GM19455 (cell line): ENCODE measurements around the gene ACSF2.
"Not testable (repeated sequence)": the region's sequence is repeated elsewhere in the genome, so short reads cannot be mapped to it uniquely, and the experiment has no call there.

Experiments used
- ATAC-seq: cut with Tn5 transposase; IDR thresholded peaks from one replicate; pipeline ENCODE4 v1.9.1; 2021; ENCODE audit not compliant: unreplicated experiment

The ACSF2 gene

GRCh38 chr17:50407921-50408320 lies 18.1 kb upstream of the ACSF2 start:
- ATAC-seq = no peak

DNA sequence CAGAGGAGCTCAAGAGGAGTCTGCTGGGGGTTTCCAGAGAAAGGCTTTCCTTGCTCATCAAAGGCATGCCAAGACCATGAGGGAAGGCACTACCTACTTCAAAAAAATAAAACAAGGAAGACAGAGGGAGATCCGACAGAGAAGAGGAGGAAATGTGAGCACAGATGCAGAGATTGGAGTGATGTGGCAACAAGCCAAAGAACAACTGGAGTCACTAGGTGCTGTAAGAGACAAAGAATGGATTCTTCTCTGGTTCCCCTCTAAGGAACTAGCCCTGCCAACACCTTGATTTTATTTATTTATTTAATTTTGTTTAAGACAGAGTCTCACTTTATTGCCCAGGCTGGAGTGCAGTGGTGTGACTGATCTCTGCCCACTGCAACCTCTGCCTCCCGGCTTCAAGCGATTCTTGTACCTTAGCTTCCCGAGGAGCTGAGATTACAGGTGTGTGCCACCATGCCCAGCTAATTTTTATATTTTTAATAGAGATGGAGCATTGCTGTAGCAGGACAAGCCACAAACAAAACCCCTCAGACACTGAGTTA lies 13.8 kb upstream of the ACSF2 start:
- ATAC-seq = no peak

- ATAC-seq = no peak
Observed at GRCh38 chr17:50414808-50415207, 11.2 kb upstream of the ACSF2 start.

GRCh38 chr17:50419577-50419976 lies 6.4 kb upstream of the ACSF2 start:
- not testable (repeated sequence) for ATAC-seq

DNA sequence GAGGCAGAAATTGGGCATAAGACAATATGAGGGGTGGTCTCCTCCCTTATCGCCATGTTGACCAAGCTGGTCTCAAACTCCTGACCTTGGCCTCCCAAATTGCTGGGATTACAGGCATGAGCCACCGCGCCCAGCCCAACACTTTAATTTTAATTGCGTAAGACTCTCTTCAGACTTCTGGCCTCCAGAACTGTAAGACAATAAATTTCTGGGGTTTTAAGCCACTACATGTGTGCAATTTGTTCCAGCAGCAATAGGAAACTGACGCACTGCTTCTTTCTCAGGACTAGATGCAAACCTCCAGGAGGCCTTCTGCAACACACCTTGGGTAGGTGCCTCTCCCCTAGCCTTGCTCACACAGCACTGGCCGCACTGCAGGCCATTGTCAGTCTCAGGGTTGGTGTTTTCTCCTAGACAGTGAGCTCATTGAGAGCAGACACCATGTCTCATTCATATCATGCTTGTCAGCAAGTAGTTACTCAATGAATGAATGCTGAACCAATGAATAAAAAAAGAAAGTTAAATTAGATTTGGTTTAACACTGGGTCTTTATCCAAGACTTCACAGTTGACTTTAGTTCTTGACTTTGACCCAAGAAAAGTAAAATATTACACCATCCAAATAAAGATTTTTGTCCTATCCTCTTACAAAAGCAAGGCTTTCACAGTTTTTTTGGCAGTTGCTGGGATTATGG lies 5.5 kb upstream of the ACSF2 start:
- ATAC-seq = no peak

DNA sequence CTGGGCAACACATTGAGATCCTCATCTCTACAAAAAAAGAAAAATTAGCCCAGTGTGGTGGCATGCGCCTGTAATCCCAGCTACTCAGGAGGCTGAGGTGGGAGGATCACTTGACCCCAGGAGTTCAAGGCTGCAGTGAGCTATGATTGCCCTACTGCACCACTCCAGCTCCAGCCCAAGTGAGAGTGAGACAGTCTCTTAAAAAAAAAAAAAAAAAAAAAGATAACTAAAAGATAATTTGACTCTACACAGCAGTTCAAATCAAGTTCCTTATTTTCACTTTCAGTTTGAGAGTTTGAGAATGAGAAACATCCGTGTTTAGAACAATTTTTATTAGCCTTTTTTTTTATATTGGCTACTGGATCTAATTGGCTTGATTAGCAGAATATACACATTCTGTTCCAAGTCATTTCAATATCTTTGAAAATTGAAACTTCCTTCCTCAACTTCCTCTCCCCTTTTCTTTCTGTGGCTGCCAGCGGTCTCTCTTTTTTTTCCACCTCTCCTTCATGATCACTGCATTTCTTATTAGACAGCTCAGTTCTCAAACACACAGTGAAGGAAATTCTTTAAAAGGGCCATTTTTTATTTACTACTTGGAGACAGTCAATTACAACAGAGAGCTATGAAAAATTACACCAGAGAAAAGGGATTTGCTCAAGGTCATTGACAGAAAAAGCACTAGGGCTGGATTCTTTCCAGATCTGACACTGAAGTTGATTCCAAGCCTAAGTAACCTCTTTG lies 4.5 kb upstream of the ACSF2 start:
- no peak for ATAC-seq

DNA sequence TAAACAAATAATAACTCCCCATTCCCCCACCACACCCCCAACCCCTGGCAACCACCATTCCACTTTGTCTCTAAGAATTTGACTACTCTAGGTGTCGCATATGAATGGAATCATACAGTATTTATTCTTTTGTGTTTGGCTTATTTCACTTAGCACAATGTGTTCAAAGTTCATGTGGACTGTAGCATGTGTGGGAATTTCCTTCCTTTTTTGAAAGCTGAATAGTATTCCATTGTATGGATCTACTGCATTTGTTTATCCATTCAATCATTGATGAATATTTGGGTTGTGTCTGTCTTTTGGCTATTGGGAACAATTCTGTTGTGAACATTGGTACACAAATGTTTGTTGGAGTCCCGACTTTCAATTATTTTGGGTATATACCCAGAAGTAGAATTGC lies 3.3 kb upstream of the ACSF2 start:
- ATAC-seq = no peak

- no peak for ATAC-seq
Observed at GRCh38 chr17:50423553-50424159, 2.4 kb upstream of the ACSF2 start.

DNA sequence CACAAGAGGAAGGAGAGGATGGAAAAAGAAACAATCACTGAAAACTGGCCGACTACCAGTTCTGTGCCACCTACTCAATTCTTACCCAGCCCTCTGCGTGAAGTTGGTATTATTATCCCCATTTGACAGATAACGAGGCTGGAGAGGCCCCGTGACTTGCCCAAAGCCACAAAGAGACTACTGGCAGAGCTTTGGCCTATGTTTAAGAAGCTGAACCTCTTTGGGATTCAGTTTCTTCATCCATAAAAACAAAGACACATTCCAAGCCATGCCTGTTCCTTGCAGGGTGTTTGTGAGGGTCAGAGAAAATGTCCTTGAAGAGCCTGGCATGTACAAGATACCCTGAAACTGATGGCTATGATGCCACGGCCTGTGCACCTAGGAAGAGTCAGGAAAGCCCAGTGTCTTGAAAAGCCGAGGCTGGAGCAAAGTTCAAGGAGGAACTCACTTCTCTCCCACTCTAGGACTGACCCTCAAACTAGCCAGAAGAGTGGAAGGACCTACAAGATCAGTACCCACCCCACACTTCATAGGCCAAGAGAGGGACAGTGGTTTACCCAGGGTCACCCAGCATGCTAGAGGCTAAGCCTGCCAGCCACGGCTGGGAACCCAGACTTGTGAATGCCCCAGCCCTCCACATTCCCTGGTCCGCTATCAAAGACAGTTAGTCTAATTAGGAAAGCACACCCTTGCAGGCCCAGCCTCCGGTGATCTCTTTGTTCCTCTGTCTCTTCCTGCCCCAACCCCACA lies 1.6 kb upstream of the ACSF2 start:
- ATAC-seq = no peak

DNA sequence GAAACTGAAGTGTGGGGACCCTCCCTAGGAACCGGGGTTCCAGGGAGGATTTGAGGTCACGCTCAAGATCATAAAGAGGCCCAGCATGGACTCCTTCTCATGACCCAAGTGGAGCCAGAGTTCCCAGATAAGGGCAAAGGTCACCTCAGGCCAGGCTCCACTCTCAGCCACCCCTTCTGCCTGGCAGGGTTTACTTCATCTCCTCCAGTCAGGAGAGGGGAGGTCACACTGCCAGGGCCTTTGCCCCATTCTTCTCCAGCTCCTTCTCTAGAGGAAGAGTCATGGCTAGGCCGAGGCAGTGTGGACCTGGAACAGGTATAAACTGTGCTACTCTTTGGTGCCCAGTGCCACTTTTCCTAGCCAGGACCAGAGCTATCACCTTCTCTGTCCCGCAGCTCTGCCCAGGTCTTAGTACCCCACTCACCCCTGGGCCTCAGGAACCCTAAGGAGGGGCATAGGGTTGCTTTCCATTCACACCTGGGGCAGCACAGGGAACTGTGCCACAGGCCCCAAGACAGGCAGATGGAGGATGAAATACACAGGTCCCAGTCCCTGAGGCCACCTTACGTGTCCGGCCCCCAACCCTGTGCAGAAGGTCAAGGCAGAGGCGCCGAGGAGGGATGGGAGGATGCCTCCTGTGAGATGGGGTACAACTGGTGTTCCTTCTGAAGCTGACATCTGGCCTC lies 879 bp upstream of the ACSF2 start:
- no peak for ATAC-seq

DNA sequence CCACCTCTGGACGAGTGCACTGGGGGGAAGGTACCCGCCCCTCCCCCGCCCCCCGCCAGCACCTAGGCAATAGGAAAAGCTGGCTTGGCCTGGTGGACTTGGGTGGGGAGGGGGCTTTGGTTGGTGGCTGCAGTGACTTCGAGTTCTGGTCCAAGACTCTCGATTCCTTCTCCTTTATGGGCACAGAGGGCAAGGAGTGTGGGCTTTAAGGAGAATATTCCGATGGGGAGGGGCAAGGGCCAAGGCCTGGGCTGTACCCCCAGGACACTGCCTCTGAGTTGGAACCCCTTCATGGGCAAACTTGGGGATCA lies 409 bp downstream of the ACSF2 start:
- ATAC-seq = no peak

GRCh38 chr17:50426814-50427787 lies 1.1 kb downstream of the ACSF2 start:
- ATAC-seq = no peak

GRCh38 chr17:50428126-50428525 lies 2.1 kb downstream of the ACSF2 start:
- ATAC-seq = not testable (repeated sequence)

- ATAC-seq = no peak
Observed at GRCh38 chr17:50428831-50429424, 2.9 kb downstream of the ACSF2 start.

DNA sequence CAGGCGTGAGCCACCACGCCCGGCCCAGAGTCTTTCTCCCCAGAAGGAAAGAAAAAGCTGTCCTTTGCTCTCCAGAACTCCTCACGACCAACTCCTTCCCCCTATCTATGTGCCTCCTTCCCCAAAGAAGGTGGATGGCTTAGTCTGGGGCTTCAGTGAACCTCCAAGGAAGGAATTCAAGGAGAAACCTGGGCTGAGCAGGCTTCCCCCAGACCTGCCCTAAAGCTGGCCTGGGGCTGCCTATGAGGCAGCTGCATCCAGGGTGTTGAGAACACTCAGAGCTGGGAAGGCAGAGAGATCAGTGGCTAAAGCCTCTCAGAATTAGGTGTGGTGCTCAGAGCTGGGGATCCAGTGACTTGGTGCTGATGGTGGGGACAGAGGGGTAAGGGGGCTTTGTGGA lies 3.8 kb downstream of the ACSF2 start:
- no peak for ATAC-seq

DNA sequence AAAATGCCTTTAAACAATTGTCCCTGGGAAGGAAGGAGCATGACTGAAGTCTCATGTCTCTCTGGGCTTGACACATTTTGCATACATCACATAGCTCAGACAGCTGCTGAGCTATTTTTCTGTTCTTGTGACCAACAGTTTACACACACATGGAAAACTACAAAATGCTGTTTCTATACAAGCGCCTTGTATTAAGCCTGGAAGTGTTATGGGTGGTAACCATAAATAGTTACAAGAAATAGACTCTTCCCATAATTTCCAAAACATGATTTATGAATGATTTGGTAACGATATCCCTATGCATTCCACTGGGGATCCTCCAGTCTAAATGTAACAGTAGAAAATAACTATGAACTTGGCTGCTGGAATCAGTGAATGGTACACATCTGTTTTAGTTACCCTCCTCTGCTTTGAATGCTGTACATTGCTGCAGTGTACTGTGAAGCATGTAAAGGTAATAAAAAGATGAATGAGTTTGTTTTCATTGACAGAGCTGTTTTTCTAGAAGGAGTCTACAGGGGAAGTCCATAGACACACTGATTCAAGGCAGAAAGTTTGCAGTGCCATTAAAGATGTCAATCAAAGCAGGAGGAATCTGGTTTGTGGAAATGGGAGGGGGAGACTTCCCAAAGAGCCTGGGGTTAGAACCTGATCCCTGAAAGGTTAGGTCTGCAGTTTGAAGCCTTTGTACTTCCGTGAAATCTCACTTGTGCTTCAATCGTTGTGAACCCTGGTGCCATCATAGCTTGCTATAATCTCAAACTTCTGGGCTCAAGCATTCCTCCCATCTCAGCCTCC lies 5.0 kb downstream of the ACSF2 start:
- ATAC-seq = no peak

DNA sequence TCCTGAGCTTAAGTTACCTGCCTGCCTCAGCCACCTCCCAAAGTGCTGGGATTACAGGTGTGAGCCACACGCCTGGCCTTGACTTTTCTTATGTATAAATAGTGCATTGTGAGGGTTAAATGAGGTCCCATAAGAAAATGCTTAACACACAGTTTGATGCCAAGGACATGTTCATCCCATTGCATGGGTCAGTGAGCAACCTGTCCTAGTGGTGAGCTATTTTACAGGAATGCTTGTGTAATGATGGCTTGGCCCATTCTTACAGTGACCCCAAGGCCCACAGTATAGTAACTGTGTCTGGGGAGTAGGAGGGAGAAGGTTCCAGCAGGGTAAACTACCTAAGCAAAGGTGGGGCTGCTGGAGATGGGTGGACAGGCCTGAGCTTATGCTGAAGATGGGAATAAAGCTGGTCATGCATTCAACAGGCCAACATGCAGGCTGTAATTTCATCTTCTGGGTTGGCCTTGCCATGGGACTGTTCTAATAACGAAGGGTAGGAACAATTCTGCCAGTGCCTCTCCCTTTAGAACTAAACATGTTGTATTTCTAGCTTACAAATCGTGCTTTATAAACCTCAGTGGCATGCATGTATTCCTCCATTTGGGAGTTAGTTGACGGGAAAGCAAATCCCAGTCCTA lies 6.2 kb downstream of the ACSF2 start:
- ATAC-seq = no peak

GRCh38 chr17:50437409-50437808 lies 11.4 kb downstream of the ACSF2 start:
- no peak for ATAC-seq
